GM12872 (cell line): ENCODE results near the gene PBRM1.

Experiments
- CTCF ChIP-seq: IDR thresholded peaks from 3 replicates; pipeline ENCODE4 v1.5.1; 2011; ENCODE audit warnings: low read depth, mild to moderate bottlenecking, low read length, moderate library complexity; ENCODE audit not compliant: insufficient read depth

Gene PBRM1

DNA sequence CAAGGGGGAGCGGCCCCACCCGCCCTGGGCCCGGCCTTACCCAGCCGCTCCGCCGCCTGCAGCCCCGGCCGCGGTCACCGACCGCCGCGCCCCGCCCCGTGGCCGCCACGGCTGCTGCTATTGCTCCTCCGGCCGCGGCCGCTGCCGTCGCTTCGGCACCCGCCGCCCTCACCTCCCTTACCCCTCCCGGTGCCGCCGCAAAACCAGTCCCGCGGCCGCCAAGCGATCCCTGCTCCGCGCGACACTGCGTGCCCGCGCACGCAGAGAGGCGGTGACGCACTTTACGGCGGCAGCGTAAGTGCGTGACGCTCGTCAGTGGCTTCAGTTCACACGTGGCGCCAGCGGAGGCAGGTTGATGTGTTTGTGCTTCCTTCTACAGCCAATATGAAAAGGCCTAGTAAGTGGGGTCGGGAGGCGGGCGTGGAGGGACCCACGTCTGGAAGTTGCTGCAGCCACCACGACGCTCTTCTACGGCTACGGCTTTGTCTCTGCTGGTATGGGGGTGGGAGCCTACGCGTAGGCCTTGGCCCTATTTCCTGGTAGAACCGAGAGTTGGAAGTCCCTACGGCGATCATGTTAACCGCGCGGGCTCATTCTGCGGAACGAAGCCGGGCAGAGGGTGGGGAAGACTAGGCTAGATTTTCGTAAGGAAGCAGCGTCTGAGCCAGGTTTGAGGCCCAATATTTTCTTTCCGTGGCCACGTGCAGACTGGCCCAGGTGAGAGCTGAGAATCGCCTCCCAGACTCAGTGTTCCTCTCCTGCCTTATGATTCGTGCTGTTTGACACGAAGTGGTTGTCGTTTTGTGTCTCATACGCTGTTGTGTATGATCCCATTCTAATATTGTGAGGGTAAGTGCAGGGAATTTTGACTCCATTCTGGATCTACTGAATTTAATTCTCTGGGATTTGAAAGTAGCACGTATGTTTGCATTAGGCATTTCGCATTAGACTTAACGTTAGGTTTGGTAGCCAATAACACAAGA is at the start of gene PBRM1, which contains the start of gene GNL3:
Gene PBRM1, minus strand, starts transcription at position 205 of the 983 bp plus-strand sequence.
Gene GNL3, plus strand, starts transcription at position 324 of the 983 bp plus-strand sequence. Its CDS starts 61 bp downstream, at position 385.
- TF ChIP-seq CTCF, result no peak

DNA sequence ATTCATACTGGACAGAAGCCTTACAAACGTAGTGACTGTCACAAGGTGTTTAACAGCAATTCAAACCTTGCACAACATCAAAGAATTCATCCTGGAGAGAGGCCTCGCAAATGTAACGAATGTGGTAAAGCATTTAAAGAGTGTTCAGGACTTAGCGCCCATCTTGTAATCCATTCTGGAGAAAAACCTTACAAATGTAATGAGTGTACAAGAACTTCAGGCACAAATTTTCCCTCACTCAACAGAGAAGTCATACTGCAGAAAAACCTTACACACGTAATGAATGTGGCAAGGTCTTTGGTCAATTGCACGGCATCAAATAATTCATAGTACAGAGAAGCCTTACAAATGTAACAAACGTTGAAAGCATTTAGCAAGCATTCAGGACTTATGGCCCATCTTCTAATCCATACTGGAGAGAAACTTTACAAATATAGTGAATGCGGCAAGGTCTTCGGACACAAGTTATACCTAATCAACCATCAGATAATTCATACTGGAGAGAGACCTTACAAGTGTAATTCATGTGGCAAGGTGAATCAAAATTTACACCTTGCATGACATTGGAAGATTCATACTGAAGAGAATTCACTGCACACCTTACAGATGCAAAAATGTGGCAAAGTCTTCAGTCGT is 47.7 kb upstream of the PBRM1 start:
- TF ChIP-seq CTCF, result no peak

DNA sequence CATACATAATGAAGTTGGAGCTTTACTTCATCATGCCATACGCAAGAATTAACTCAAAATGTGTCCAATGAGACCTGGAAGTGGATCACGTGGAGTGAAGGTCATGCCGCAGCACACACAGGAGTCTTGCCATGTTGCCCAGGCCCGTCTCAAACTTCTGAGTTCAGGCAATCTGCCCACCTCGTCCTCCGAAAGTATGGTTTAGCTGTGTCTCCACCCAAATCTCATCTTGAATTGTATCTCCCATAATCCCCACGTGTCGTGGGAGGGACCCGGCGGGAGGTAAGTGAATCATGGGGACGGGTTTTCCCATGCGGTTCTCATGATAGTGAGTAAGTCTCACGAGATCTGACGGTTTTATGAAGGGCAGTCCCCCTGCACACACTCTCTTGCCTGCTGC is 45.9 kb upstream of the PBRM1 start:
- no peak for TF ChIP-seq CTCF

DNA sequence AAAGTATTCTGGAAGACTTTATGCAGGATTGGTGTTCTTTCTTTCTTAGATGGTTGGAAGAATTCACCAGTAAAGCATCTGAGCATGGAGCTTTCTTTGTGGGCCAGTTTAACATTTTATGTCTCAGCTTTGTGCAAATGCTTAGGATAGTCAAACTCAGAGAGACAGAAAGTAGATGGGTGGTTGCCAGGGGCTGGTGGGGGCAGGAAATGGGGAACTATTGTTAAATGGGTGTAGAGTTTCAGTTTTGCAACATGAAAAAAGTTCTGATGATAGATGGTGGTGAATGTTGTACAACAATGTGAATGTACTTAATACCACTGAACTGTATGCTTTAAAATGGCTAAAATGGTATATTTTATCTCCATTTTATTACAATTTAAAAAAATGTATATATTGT is 45.0 kb upstream of the PBRM1 start:
- no peak for TF ChIP-seq CTCF

- TF ChIP-seq CTCF, result no peak
Observed at GRCh38 chr3:52724511-52724910, 38.8 kb upstream of the PBRM1 start.

- no peak for TF ChIP-seq CTCF
Observed at GRCh38 chr3:52723935-52724334, 38.2 kb upstream of the PBRM1 start.

- no peak for TF ChIP-seq CTCF
Observed at GRCh38 chr3:52722491-52722890, 36.8 kb upstream of the PBRM1 start.
